Measurements from ENCODE around the gene TMEM72. TPM values are rescaled to one million over a fixed set of nuclear protein-coding genes. Genes with fewer than 3 reads are reported as not detected.

The TMEM72 gene
- total RNA-seq, 1 donor from 2014 or later: not detected

- intact Hi-C loops (cut with micrococcal nuclease): no loop called here
Observed at GRCh38 chr10:44976352-44977198, 65.4 kb downstream of the TMEM72 start.

- intact Hi-C loops (cut with micrococcal nuclease): loop anchor here (1.0 kb wide), 2 partner anchors 9 to 23 kb away; partner anchors contain the start of gene ZNF22
Observed at GRCh38 chr10:44977287-44978212, 66.4 kb downstream of the TMEM72 start.

- intact Hi-C loops (cut with micrococcal nuclease): loop anchor here (1.0 kb wide), 2 partner anchors 10 to 22 kb away; partner anchors contain the start of gene ZNF22
Observed at GRCh38 chr10:44978213-44978569, 67.1 kb downstream of the TMEM72 start.

- intact Hi-C loops (cut with micrococcal nuclease): loop anchor here (1.0 kb wide), 2 partner anchors 10 to 22 kb away; partner anchors contain the start of gene ZNF22
Observed at GRCh38 chr10:44978570-44979280, 67.6 kb downstream of the TMEM72 start, which contains the start of gene DEPP1. Gene DEPP1 (minus strand): TSS chr10:44978809. CDS start chr10:44978030, 779 bp downstream.

- intact Hi-C loops (cut with micrococcal nuclease): no loop called here
Observed at GRCh38 chr10:44979281-44980191, 68.4 kb downstream of the TMEM72 start.

GRCh38 chr10:44980309-44981171, 69.4 kb downstream of the TMEM72 start:
- intact Hi-C loops (cut with micrococcal nuclease): no loop called here

- intact Hi-C loops (cut with micrococcal nuclease): no loop called here
Observed at GRCh38 chr10:44981172-44982113, 70.3 kb downstream of the TMEM72 start.

GRCh38 chr10:44982114-44982460, 71.0 kb downstream of the TMEM72 start:
- intact Hi-C loops (cut with micrococcal nuclease): no loop called here

- intact Hi-C loops (cut with micrococcal nuclease): no loop called here
Observed at GRCh38 chr10:44982496-44982895, 71.4 kb downstream of the TMEM72 start.

- intact Hi-C loops (cut with micrococcal nuclease): no loop called here
Observed at GRCh38 chr10:44983066-44983894, 72.1 kb downstream of the TMEM72 start.

GRCh38 chr10:44983895-44984278, 72.8 kb downstream of the TMEM72 start:
- intact Hi-C loops (cut with micrococcal nuclease): no loop called here

GRCh38 chr10:44984671-44985101, 73.5 kb downstream of the TMEM72 start:
- intact Hi-C loops (cut with micrococcal nuclease): no loop called here

- intact Hi-C loops (cut with micrococcal nuclease): no loop called here
Observed at GRCh38 chr10:44985175-44985681, 74.1 kb downstream of the TMEM72 start.

- intact Hi-C loops (cut with micrococcal nuclease): no loop called here
Observed at GRCh38 chr10:44986179-44986578, 75.0 kb downstream of the TMEM72 start.
